K562 (cell line): ENCODE data around the gene ESAM. TPM values are rescaled to one million over a fixed set of nuclear protein-coding genes. Genes with fewer than 3 reads are reported as not detected.

Source experiments
- ATAC-seq: fragments of 200-7000 bp; cut with Tn5 transposase; 3 replicates; pipeline ENCODE4 v1.9.1; 2020; ENCODE audit warnings: moderate library complexity
- BruUV-seq: library from RNA; stranded (reverse); fragments of 400-500 nt; replicated peaks from 2 replicates; lab custom pipeline; 2021; lab: Mats Ljungman, UMichigan
- CTCF ChIA-PET: fragments of 300-600 bp; formaldehyde crosslinking; extraction: SDS; loops from one replicate; lab custom pipeline; 2021; ENCODE audit warnings: low intra/inter-chr PET ratio; lab: Yijun Ruan, JAX
- POLR2A ChIA-PET: fragments of 300-600, 350-650 bp; sonication (Branson Sonifier 250); formaldehyde crosslinking; extraction: SDS; loops from one replicate; lab custom pipeline; 2021; ENCODE audit warnings: antibody characterized with exemption, inconsistent platforms; lab: Yijun Ruan, JAX
- DNase-seq, 4 experiments: peaks; one replicate each; pipeline versions ENCODE4 v3.0.0 to v3.0.0-alpha.2; 2011 to 2018; ENCODE audit warnings: low spot score in 3 of 4, mixed read lengths in 3 of 4; ENCODE audit errors: extremely low read depth in 1 of 4
- FAIRE-seq: peaks from 2 replicates; lab custom pipeline; 2011; peaks lifted over from hg19 to GRCh38; lab: Jason Lieb, UNC
- H2AFZ ChIP-seq: 2 replicates; pipeline ENCODE4 v1.6.0; 2011; ENCODE audit warnings: low read depth, low read length, control low read depth, inconsistent platforms
- H3K27ac ChIP-seq: fragments of 200-600 bp; 3 replicates; pipeline ENCODE4 v1.8.0; 2011; ENCODE audit warnings: low read depth, mild to moderate bottlenecking, control low read depth, inconsistent platforms, low read length, moderate library complexity, mixed read lengths; ENCODE audit errors: extremely low read depth
- H3K27me3 ChIP-seq, 2 experiments: fragments of 300-600 bp in 1 of 2; 2 replicates in 1 of 2; 3 replicates in 1 of 2; pipeline versions ENCODE4 v1.6.0 to v1.8.0; 2011; ENCODE audit warnings: inconsistent platforms in 2 of 2, low read length in 2 of 2, mild to moderate bottlenecking in 1 of 2, mixed read lengths in 1 of 2, moderate library complexity in 1 of 2; ENCODE audit not compliant: control insufficient read depth in 2 of 2, insufficient read depth in 2 of 2
- H3K36me3 ChIP-seq: fragments of 300-600 bp; 3 replicates; pipeline ENCODE4 v1.8.0; 2011; ENCODE audit warnings: mild to moderate bottlenecking, low read length, inconsistent platforms; ENCODE audit not compliant: control insufficient read depth, insufficient read depth
- H3K4me1 ChIP-seq, 2 experiments: fragments of 200-600 bp in 1 of 2; replicated peaks in 1 of 2; 2 replicates in 1 of 2; 3 replicates in 1 of 2; pipeline versions ENCODE4 v1.5.1 to v1.8.0; 2011; ENCODE audit warnings: inconsistent platforms in 2 of 2, low read length in 2 of 2, mild to moderate bottlenecking in 1 of 2, mixed read lengths in 1 of 2, moderate library complexity in 1 of 2; ENCODE audit not compliant: control insufficient read depth in 2 of 2, insufficient read depth in 2 of 2
- H3K4me2 ChIP-seq: 2 replicates; pipeline ENCODE4 v1.6.1; 2011; ENCODE audit warnings: low read length, control low read depth, inconsistent platforms, mixed read lengths; ENCODE audit not compliant: insufficient read depth
- H3K4me3 ChIP-seq: fragments of 200-600 bp; sonication (generic), shearing (Covaris generic); 2 replicates; pipeline ENCODE4 v1.5.1; 2016; ENCODE audit warnings: control low read depth, inconsistent platforms
- H3K79me2 ChIP-seq: fragments of 200-600 bp; 3 replicates; pipeline ENCODE4 v1.8.0; 2011; ENCODE audit warnings: low read length, inconsistent platforms; ENCODE audit not compliant: control insufficient read depth, insufficient read depth
- H3K9ac ChIP-seq, 2 experiments: 2 replicates each; pipeline versions ENCODE4 v1.6.0 to v1.6.1; 2011; ENCODE audit warnings: low read depth in 2 of 2, low read length in 2 of 2, control low read depth in 1 of 2, inconsistent platforms in 1 of 2, mild to moderate bottlenecking in 1 of 2, mixed read lengths in 1 of 2; ENCODE audit not compliant: insufficient read depth in 1 of 2
- H3K9me1 ChIP-seq: one replicate; pipeline ENCODE4 v1.6.0; 2011; ENCODE audit warnings: inconsistent platforms, mild to moderate bottlenecking, low read length, moderate library complexity; ENCODE audit not compliant: control insufficient read depth, insufficient read depth
- H3K9me3 ChIP-seq: replicated peaks from 2 replicates; pipeline ENCODE4 v1.5.1; 2011; ENCODE audit warnings: low read depth, low read length, inconsistent platforms; ENCODE audit not compliant: control insufficient read depth, insufficient read depth
- H4K20me1 ChIP-seq: replicated peaks from 2 replicates; pipeline ENCODE4 v1.6.1; 2011; ENCODE audit warnings: low read length, inconsistent platforms, mixed read lengths; ENCODE audit not compliant: control insufficient read depth, insufficient read depth
- CBX1 ChIP-seq: sonication (generic); IDR thresholded peaks from 2 replicates; pipeline ENCODE4 v1.6.1; 2016; ENCODE audit warnings: antibody characterized with exemption, low read depth, mild to moderate bottlenecking
- FOXJ3 ChIP-seq: sonication (generic); formaldehyde crosslinking; IDR thresholded peaks from 2 replicates; pipeline ENCODE4 v1.4.0; 2020; ENCODE audit warnings: mild to moderate bottlenecking, missing genetic modification reagents
- MAFF ChIP-seq: IDR thresholded peaks from 2 replicates; pipeline ENCODE4 v1.6.1; 2012; ENCODE audit warnings: low read length, improper control_type of control experiment
- MAFK ChIP-seq: IDR thresholded peaks from 2 replicates; pipeline ENCODE4 v1.6.1; 2011; ENCODE audit warnings: low read length, improper control_type of control experiment
- MEF2D ChIP-seq: conservative IDR thresholded peaks from 2 replicates; pipeline ENCODE4 v1.6.1; 2016; ENCODE audit warnings: low read depth, missing genetic modification characterization, missing compliant biosample characterization
- NFXL1 ChIP-seq: fragments of 450-650 bp; formaldehyde crosslinking; IDR thresholded peaks from 2 replicates; pipeline ENCODE4 v1.4.0; 2021; ENCODE audit warnings: mild to moderate bottlenecking
- YY1 ChIP-seq, 3 experiments: IDR thresholded peaks; 2 replicates each; pipeline ENCODE4 v1.6.1; 2011; ENCODE audit warnings: low read length in 2 of 3, mild to moderate bottlenecking in 2 of 3, moderate library complexity in 2 of 3, borderline replicate concordance in 1 of 3, control low read depth in 1 of 3, low read depth in 1 of 3; ENCODE audit not compliant: insufficient read depth in 3 of 3, insufficient replicate concordance in 2 of 3, control insufficient read depth in 1 of 3, insufficient read length in 1 of 3; ENCODE audit errors: extremely low read depth in 1 of 3
- ZNF24 ChIP-seq: fragments of 450-650 bp; IDR thresholded peaks from 2 replicates; pipeline ENCODE4 v1.6.1; 2016
- ZNF311 ChIP-seq: fragments of 250-450 bp; sonication (Bioruptor Pico); IDR thresholded peaks from 2 replicates; pipeline ENCODE4 v1.4.0; 2020; ENCODE audit warnings: mild to moderate bottlenecking, moderate library complexity
- ZNF445 ChIP-seq: fragments of 250-450 bp; sonication (Bioruptor Pico); IDR thresholded peaks from 2 replicates; pipeline ENCODE4 v1.4.0; 2020; ENCODE audit warnings: low read depth, mild to moderate bottlenecking, moderate library complexity
- WGBS: fragments of 100-300 bp; shearing (Covaris generic); methylation state at CpG from one replicate; pipeline ENCODE4 v1.1.6; 2016; ENCODE audit warnings: low coverage, mixed read lengths; ENCODE audit not compliant: insufficient coverage; ENCODE audit errors: missing lambda C conversion rate; 5-methylcytosine and 5-hydroxymethylcytosine counted together
- in situ Hi-C: fragments of 300-500 bp; cut with MboI; formaldehyde crosslinking; loops from 4 replicates; pipeline ENCODE4 v1.15.0; 2018; ENCODE audit warnings: inconsistent platforms, mixed read lengths
- intact Hi-C: fragments of 100-400 bp; cut with micrococcal nuclease; formaldehyde crosslinking; loops from 2 replicates; pipeline ENCODE4 v1.14.2; 2022
- polyA plus RNA-seq, 8 experiments: library from polyadenylated mRNA; depleted of rRNA in 4 of 8; stranded (reverse) in 5 of 8; unstranded in 3 of 8; fragments of >200 nt; fragmentation: Nextera tagmentation in 2 of 8; fragmentation: Illumina TruSeq in 1 of 8; extraction: Ambion mirVana in 2 of 8; extraction: Trizol in 1 of 8; gene quantifications; 2 replicates each; pipeline versions ENCODE4 v1.2.1 to v1.2.3, GENCODE V29; 2011 to 2014; ENCODE audit warnings: inconsistent platforms in 1 of 8, missing spikeins in 1 of 8
- total RNA-seq, 7 experiments: library from RNA; depleted of rRNA in 6 of 7; stranded (reverse); fragments of >200 nt in 6 of 7; fragmentation: Illumina TruSeq in 2 of 7; extraction: Trizol in 2 of 7; gene quantifications; 2 replicates each; pipeline versions ENCODE4 v1.2.1 to v1.2.3, GENCODE V29; 2011 to 2021; ENCODE audit warnings: low replicate concordance in 1 of 7
- TF ChIP-seq, protein P1 (sequence below), 2 experiments: IDR thresholded peaks; 2 replicates each; pipeline ENCODE4 v1.6.1; 2012; ENCODE audit warnings: improper control_type of control experiment in 2 of 2, low read depth in 2 of 2, low read length in 2 of 2, borderline replicate concordance in 1 of 2
- TF ChIP-seq, protein P2 (sequence below): fragments of 250-450 bp; sonication (Bioruptor Pico); IDR thresholded peaks from 2 replicates; pipeline ENCODE4 v1.8.0; 2022; ENCODE audit warnings: inconsistent platforms, mild to moderate bottlenecking, moderate library complexity, borderline replicate concordance
- TF ChIP-seq, protein P3 (sequence below): sonication (generic); formaldehyde crosslinking; IDR thresholded peaks from 2 replicates; pipeline ENCODE4 v1.8.0; 2022; ENCODE audit warnings: mild to moderate bottlenecking, low read depth, missing genetic modification reagents

Gene ESAM
- total and polyA plus RNA-seq, 9 of the 15 experiments (the other 6 are each of a cell fraction or from before 2014, with no cell fraction given), result 0.06 to 1.5 (median 0.22) TPM

DNA sequence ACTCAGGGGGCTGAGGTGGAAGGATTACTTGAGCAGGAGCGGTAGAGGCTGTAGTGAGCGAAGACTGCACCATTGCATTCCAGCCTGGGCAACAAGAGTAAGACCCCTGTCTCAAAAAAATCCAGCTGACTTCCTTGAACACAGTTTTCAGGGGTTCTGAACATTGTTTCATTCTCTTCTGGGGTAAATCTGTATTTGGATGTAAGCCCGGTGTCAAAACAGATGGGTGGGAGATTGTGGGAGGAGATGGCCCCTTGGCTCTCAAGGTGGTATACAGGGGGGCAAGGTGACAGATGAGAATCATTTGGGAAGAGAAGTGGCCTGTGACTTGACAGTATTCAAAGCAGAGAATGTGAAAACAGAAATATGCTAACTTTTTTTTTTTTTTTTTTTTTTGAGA is 4.8 kb downstream of the ESAM start:
- FAIRE-seq (no peak), ATAC-seq (no peak), DNase-seq (no peak)
- Histone ChIP-seq H3K4me3 (no peak overlapping the region), H3K9ac (no peak overlapping the region), H4K20me1 (no peaks in the 10 kb centered on the region), H3K9me3 (no peaks in the 10 kb centered on the region), H3K4me2 (no peak overlapping the region), H3K27ac (no peak overlapping the region), H3K36me3 (no peaks in the 10 kb centered on the region), H3K27me3 (peaks cover 3 to 51% of the 10 kb centered on the region in 2 experiments; a peak in 4 of 5 replicates), H3K4me1 (peaks cover 11 to 32% of the 10 kb centered on the region in 2 experiments; a peak in 4 of 5 replicates), H2AFZ (no peak overlapping the region), H3K79me2 (no peaks in the 10 kb centered on the region), H3K9me1 (no peaks in the 10 kb centered on the region)
- in situ Hi-C loops (no loop called here), intact Hi-C loops (no loop called here)
- ChIA-PET POLR2A (no interaction called here), CTCF (no interaction called here)
- WGBS, result 16% methylated on average over 3 of the region's 3 CpGs
- no TSS peak for BruUV-seq
- TF ChIP-seq, protein P1, sequence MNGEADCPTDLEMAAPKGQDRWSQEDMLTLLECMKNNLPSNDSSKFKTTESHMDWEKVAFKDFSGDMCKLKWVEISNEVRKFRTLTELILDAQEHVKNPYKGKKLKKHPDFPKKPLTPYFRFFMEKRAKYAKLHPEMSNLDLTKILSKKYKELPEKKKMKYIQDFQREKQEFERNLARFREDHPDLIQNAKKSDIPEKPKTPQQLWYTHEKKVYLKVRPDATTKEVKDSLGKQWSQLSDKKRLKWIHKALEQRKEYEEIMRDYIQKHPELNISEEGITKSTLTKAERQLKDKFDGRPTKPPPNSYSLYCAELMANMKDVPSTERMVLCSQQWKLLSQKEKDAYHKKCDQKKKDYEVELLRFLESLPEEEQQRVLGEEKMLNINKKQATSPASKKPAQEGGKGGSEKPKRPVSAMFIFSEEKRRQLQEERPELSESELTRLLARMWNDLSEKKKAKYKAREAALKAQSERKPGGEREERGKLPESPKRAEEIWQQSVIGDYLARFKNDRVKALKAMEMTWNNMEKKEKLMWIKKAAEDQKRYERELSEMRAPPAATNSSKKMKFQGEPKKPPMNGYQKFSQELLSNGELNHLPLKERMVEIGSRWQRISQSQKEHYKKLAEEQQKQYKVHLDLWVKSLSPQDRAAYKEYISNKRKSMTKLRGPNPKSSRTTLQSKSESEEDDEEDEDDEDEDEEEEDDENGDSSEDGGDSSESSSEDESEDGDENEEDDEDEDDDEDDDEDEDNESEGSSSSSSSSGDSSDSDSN (IDR thresholded peaks at IDR 0.05; ENCODE audit: borderline replicate concordance in 1 of 2, low read depth in 2 of 2, low read length in 2 of 2), result no peak
- TF ChIP-seq CBX1 (no peak), NFXL1 (CRISPR knock-in tag) (no peak), ZNF445 (CRISPR knock-in tag) (no peak), ZNF311 (no peak), MAFK (no peak), MAFF (no peak), MEF2D (tag) (no peak), FOXJ3 (CRISPR knock-in tag) (no peak), YY1 (IDR thresholded peaks at IDR 0.05; ENCODE audit: borderline replicate concordance in 1 of 3, control insufficient read depth in 1 of 3, extremely low read depth in 1 of 3, insufficient read depth in 3 of 3, insufficient read length in 1 of 3, insufficient replicate concordance in 2 of 3, low read depth in 1 of 3, low read length in 2 of 3) (no peak), ZNF24 (no peak)
- TF ChIP-seq, protein P2, sequence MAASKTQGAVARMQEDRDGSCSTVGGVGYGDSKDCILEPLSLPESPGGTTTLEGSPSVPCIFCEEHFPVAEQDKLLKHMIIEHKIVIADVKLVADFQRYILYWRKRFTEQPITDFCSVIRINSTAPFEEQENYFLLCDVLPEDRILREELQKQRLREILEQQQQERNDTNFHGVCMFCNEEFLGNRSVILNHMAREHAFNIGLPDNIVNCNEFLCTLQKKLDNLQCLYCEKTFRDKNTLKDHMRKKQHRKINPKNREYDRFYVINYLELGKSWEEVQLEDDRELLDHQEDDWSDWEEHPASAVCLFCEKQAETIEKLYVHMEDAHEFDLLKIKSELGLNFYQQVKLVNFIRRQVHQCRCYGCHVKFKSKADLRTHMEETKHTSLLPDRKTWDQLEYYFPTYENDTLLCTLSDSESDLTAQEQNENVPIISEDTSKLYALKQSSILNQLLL (CRISPR knock-in tag), result no peak
- TF ChIP-seq, protein P3, sequence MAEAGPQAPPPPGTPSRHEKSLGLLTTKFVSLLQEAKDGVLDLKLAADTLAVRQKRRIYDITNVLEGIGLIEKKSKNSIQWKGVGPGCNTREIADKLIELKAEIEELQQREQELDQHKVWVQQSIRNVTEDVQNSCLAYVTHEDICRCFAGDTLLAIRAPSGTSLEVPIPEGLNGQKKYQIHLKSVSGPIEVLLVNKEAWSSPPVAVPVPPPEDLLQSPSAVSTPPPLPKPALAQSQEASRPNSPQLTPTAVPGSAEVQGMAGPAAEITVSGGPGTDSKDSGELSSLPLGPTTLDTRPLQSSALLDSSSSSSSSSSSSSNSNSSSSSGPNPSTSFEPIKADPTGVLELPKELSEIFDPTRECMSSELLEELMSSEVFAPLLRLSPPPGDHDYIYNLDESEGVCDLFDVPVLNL, result no peak
